Measurements from ENCODE around the gene PLD3.

The PLD3 gene

GRCh38 chr19:40362160-40362559 lies 13.7 kb downstream of the PLD3 start:
- Histone ChIP-seq H3K27ac (ENCODE audit: low read depth, low read length) (no peak overlapping the region), H3K27me3 (ENCODE audit: control insufficient read depth, low read length) (no peaks in the 10 kb centered on the region), H3K9me3 (ENCODE audit: control insufficient read depth, insufficient read depth, low read length) (no peaks in the 10 kb centered on the region), H3K4me2 (ENCODE audit: low read length) (no peak overlapping the region), H3K4me1 (ENCODE audit: control insufficient read depth, low read length) (peaks cover 39% of the 10 kb centered on the region), H3K36me3 (ENCODE audit: control insufficient read depth, low read length) (no peaks in the 10 kb centered on the region), H4K20me1 (ENCODE audit: control insufficient read depth, insufficient read depth, low read depth, low read length) (no peaks in the 10 kb centered on the region), H3K79me2 (ENCODE audit: control insufficient read depth, low read length) (no peaks in the 10 kb centered on the region), H3F3A (ENCODE audit: control insufficient read depth, insufficient read depth) (peaks cover 5% of the 10 kb centered on the region; the same call in 1 of the 2 replicates), H3K9me2 (replicated peaks; ENCODE audit: control insufficient read depth, low read length) (no peaks in the 10 kb centered on the region), H3K4me3 (ENCODE audit: low read length) (no peak overlapping the region)
- TF ChIP-seq CTCF (IDR thresholded peaks at IDR 0.05; ENCODE audit: low read depth, low read length, poor library complexity, severe bottlenecking) (no peak), EZH2phosphoT487 (IDR thresholded peaks at IDR 0.05; ENCODE audit: borderline replicate concordance, low read length) (no peak)

- no peaks in the 10 kb centered on the region for H3K9me3 ChIP-seq (ENCODE audit: control insufficient read depth, insufficient read depth, low read length)
- H3K9me2 ChIP-seq (replicated peaks; ENCODE audit: control insufficient read depth, low read length) = no peaks in the 10 kb centered on the region
- H3K27ac ChIP-seq (ENCODE audit: low read depth, low read length) = no peak overlapping the region
- no peak overlapping the region for H3K4me2 ChIP-seq (ENCODE audit: low read length)
- H3K4me1 ChIP-seq (ENCODE audit: control insufficient read depth, low read length) = peaks cover 31% of the 10 kb centered on the region
- no peaks in the 10 kb centered on the region for H3K27me3 ChIP-seq (ENCODE audit: control insufficient read depth, low read length)
- no peaks in the 10 kb centered on the region for H3F3A ChIP-seq (ENCODE audit: control insufficient read depth, insufficient read depth)
- H3K79me2 ChIP-seq (ENCODE audit: control insufficient read depth, low read length) = no peaks in the 10 kb centered on the region
- no peaks in the 10 kb centered on the region for H4K20me1 ChIP-seq (ENCODE audit: control insufficient read depth, insufficient read depth, low read depth, low read length)
- H3K36me3 ChIP-seq (ENCODE audit: control insufficient read depth, low read length) = no peaks in the 10 kb centered on the region
- TF ChIP-seq CTCF (IDR thresholded peaks at IDR 0.05; ENCODE audit: low read depth, low read length, poor library complexity, severe bottlenecking) = no peak
- TF ChIP-seq EZH2phosphoT487 (IDR thresholded peaks at IDR 0.05; ENCODE audit: borderline replicate concordance, low read length) = no peak
- H3K4me3 ChIP-seq (ENCODE audit: low read length) = no peak overlapping the region
Observed at GRCh38 chr19:40363069-40363468, 14.6 kb downstream of the PLD3 start.

- Histone ChIP-seq H3K9me3 (ENCODE audit: control insufficient read depth, insufficient read depth, low read length) (no peaks in the 10 kb centered on the region), H4K20me1 (ENCODE audit: control insufficient read depth, insufficient read depth, low read depth, low read length) (no peaks in the 10 kb centered on the region), H3K27me3 (ENCODE audit: control insufficient read depth, low read length) (no peaks in the 10 kb centered on the region), H3K9me2 (replicated peaks; ENCODE audit: control insufficient read depth, low read length) (no peaks in the 10 kb centered on the region), H3F3A (ENCODE audit: control insufficient read depth, insufficient read depth) (no peaks in the 10 kb centered on the region), H3K27ac (ENCODE audit: low read depth, low read length) (no peak overlapping the region), H3K4me1 (ENCODE audit: control insufficient read depth, low read length) (peaks cover 18% of the 10 kb centered on the region), H3K4me3 (ENCODE audit: low read length) (peak overlapping the region; percentile 71), H3K36me3 (ENCODE audit: control insufficient read depth, low read length) (no peaks in the 10 kb centered on the region), H3K79me2 (ENCODE audit: control insufficient read depth, low read length) (no peaks in the 10 kb centered on the region), H3K4me2 (ENCODE audit: low read length) (peak overlapping the region; percentile 74)
- TF ChIP-seq EZH2phosphoT487 (IDR thresholded peaks at IDR 0.05; ENCODE audit: borderline replicate concordance, low read length) = no peak
- TF ChIP-seq CTCF (IDR thresholded peaks at IDR 0.05; ENCODE audit: low read depth, low read length, poor library complexity, severe bottlenecking) = no peak
Observed at GRCh38 chr19:40365010-40365409, 16.5 kb downstream of the PLD3 start.
